SK-N-SH (cell line): ENCODE data around the gene SSTR5. TPM values are rescaled to one million over a fixed set of nuclear protein-coding genes. Genes with fewer than 3 reads are reported as not detected.

Experiments
- CTCF ChIA-PET: fragments of 300-600, 350-600 bp; formaldehyde crosslinking; extraction: SDS; loops from one replicate; lab custom pipeline; 2021; lab: Yijun Ruan, JAX
- POLR2A ChIA-PET: fragments of 350-600 bp; sonication (Branson Sonifier 250); formaldehyde crosslinking; extraction: SDS; loops from one replicate; lab custom pipeline; 2020; ENCODE audit warnings: antibody characterized with exemption, inconsistent platforms; lab: Yijun Ruan, JAX
- DNase-seq: peaks from one replicate; pipeline ENCODE4 v3.0.0; 2012
- H2AFZ ChIP-seq: fragments of 200-600 bp; sonication (generic); 2 replicates; pipeline ENCODE4 v1.8.1; 2016; ENCODE audit warnings: antibody characterized with exemption, mild to moderate bottlenecking, low read depth
- H3F3A ChIP-seq: fragments of 200-600 bp; sonication (generic); replicated peaks from 2 replicates; pipeline ENCODE3; 2016; ENCODE audit warnings: antibody characterized with exemption, mild to moderate bottlenecking; ENCODE audit not compliant: insufficient read depth
- H3K27ac ChIP-seq, 2 experiments: fragments of 200-500 bp in 1 of 2; fragments of 200-600 bp in 1 of 2; sonication (Bioruptor generic) in 1 of 2; sonication (generic), shearing (Covaris generic) in 1 of 2; 2 replicates each; pipeline versions ENCODE4 v1.5.1 to v1.6.1; 2014 to 2016; ENCODE audit warnings: low read depth in 2 of 2, inconsistent platforms in 1 of 2, low read length in 1 of 2, mild to moderate bottlenecking in 1 of 2, mixed read lengths in 1 of 2
- H3K27me3 ChIP-seq: fragments of 200-600 bp; sonication (generic), shearing (Covaris generic); 2 replicates; pipeline ENCODE4 v1.6.1; 2016; ENCODE audit warnings: mixed run types; ENCODE audit not compliant: insufficient read depth
- H3K36me3 ChIP-seq, 2 experiments: fragments of 200-500 bp in 1 of 2; fragments of 200-600 bp in 1 of 2; sonication (Bioruptor generic) in 1 of 2; sonication (generic) in 1 of 2; replicated peaks in 1 of 2; 2 replicates each; pipeline versions ENCODE3 to v1.5.1; 2014 to 2016; ENCODE audit warnings: low read length in 1 of 2, mild to moderate bottlenecking in 1 of 2; ENCODE audit not compliant: insufficient read depth in 2 of 2, control insufficient read depth in 1 of 2
- H3K4me1 ChIP-seq, 2 experiments: fragments of 200-500 bp in 1 of 2; fragments of 200-600 bp in 1 of 2; sonication (Bioruptor generic) in 1 of 2; sonication (generic), shearing (Covaris generic) in 1 of 2; 2 replicates each; pipeline versions ENCODE4 v1.5.1 to v1.6.1; 2014 to 2016; ENCODE audit warnings: low read depth in 1 of 2, low read length in 1 of 2, mixed run types in 1 of 2; ENCODE audit not compliant: insufficient read depth in 2 of 2, control insufficient read depth in 1 of 2
- H3K4me2 ChIP-seq: fragments of 200-600 bp; sonication (generic), shearing (Covaris generic); 2 replicates; pipeline ENCODE4 v1.6.1; 2017; ENCODE audit warnings: mixed run types
- H3K4me3 ChIP-seq, 2 experiments: fragments of 200-500 bp in 1 of 2; fragments of 200-600 bp in 1 of 2; sonication (Bioruptor generic) in 1 of 2; sonication (generic), shearing (Covaris generic) in 1 of 2; 2 replicates each; pipeline versions ENCODE4 v1.5.1 to v1.8.1; 2014 to 2016; ENCODE audit warnings: low read depth in 2 of 2, inconsistent platforms in 1 of 2, low read length in 1 of 2, mild to moderate bottlenecking in 1 of 2, mixed read lengths in 1 of 2, moderate library complexity in 1 of 2
- H3K79me2 ChIP-seq: fragments of 200-600 bp; sonication (generic); 2 replicates; pipeline ENCODE4 v1.8.1; 2017; ENCODE audit warnings: mild to moderate bottlenecking; ENCODE audit not compliant: insufficient read depth
- H3K9ac ChIP-seq: fragments of 200-600 bp; sonication (generic); 2 replicates; pipeline ENCODE4 v1.6.1; 2017; ENCODE audit warnings: mixed run types
- H3K9me2 ChIP-seq: fragments of 200-600 bp; sonication (generic); 2 replicates; pipeline ENCODE4 v1.6.1; 2017; ENCODE audit warnings: mixed run types
- H3K9me3 ChIP-seq: fragments of 200-600 bp; sonication (generic); 2 replicates; pipeline ENCODE4 v1.6.1; 2017; ENCODE audit warnings: mixed run types, mild to moderate bottlenecking, moderate library complexity
- H4K20me1 ChIP-seq: fragments of 200-600 bp; sonication (generic); 2 replicates; pipeline ENCODE4 v1.6.1; 2017; ENCODE audit warnings: mild to moderate bottlenecking, mixed run types; ENCODE audit not compliant: insufficient read depth
- EZH2phosphoT487 ChIP-seq: fragments of 200-600 bp; sonication (generic); IDR thresholded peaks from 2 replicates; pipeline ENCODE4 v1.6.1; 2017; ENCODE audit warnings: low read depth, mixed run types, mild to moderate bottlenecking, antibody characterized with exemption, moderate library complexity, borderline replicate concordance
- FOSL2 ChIP-seq: IDR thresholded peaks from 2 replicates; pipeline ENCODE4 v1.4.0; 2012; ENCODE audit warnings: low read depth, mild to moderate bottlenecking, moderate library complexity, borderline replicate concordance
- FOXM1 ChIP-seq: IDR thresholded peaks from 2 replicates; pipeline ENCODE4 v1.4.0; 2012; ENCODE audit warnings: low read depth, mild to moderate bottlenecking
- GATA2 ChIP-seq: sonication (generic); formaldehyde crosslinking; IDR thresholded peaks from 2 replicates; pipeline ENCODE4 v1.5.0; 2020; ENCODE audit warnings: mild to moderate bottlenecking, missing genetic modification reagents
- IRF3 ChIP-seq: fragments of 150-350 bp; IDR thresholded peaks from 2 replicates; pipeline ENCODE4 v1.6.1; 2016; ENCODE audit warnings: mild to moderate bottlenecking, low read depth, low read length
- MAX ChIP-seq: IDR thresholded peaks from 2 replicates; pipeline ENCODE4 v1.4.0; 2012; ENCODE audit warnings: low read depth
- MXI1 ChIP-seq: IDR thresholded peaks from 2 replicates; pipeline ENCODE4 v1.6.1; 2012; ENCODE audit warnings: mild to moderate bottlenecking, low read depth, low read length, improper control_type of control experiment
- RCOR1 ChIP-seq: fragments of 150-350 bp; IDR thresholded peaks from 2 replicates; pipeline ENCODE4 v1.6.1; 2017; ENCODE audit warnings: antibody characterized with exemption, low read length
- SIN3A ChIP-seq: IDR thresholded peaks from 2 replicates; pipeline ENCODE4 v1.6.1; 2012; ENCODE audit warnings: low read depth, mild to moderate bottlenecking, low read length, moderate library complexity, borderline replicate concordance
- SMC3 ChIP-seq: IDR thresholded peaks from 2 replicates; pipeline ENCODE4 v1.6.1; 2012; ENCODE audit warnings: low read depth, low read length, improper control_type of control experiment
- TCF12 ChIP-seq: IDR thresholded peaks from 2 replicates; pipeline ENCODE4 v1.4.0; 2012
- TEAD4 ChIP-seq: IDR thresholded peaks from 2 replicates; pipeline ENCODE4 v1.4.0; 2012; ENCODE audit warnings: mild to moderate bottlenecking, borderline replicate concordance; ENCODE audit not compliant: insufficient read depth
- YY1 ChIP-seq: IDR thresholded peaks from 2 replicates; pipeline ENCODE4 v1.4.0; 2012; ENCODE audit warnings: low read depth, mild to moderate bottlenecking
- ZBTB33 ChIP-seq: IDR thresholded peaks from 2 replicates; pipeline ENCODE4 v1.4.0; 2012; ENCODE audit warnings: low read depth, borderline replicate concordance
- WGBS: methylation state at CpG from one replicate; pipeline ENCODE4 v1.1.6; 2017; ENCODE audit warnings: low lambda C conversion rate; 5-methylcytosine and 5-hydroxymethylcytosine counted together
- polyA plus RNA-seq, 3 experiments: library from polyadenylated mRNA; depleted of rRNA; stranded (reverse); fragments of >200 nt; gene quantifications; 2 replicates each; pipeline ENCODE4 v1.2.3, GENCODE V29; 2012

SSTR5 gene
- polyA plus RNA-seq, 1 of the 3 experiments (the other 2 are of a cell fraction) = not detected

GRCh38 chr16:1088295-1089170, 16.0 kb downstream of the SSTR5 start:
- no peak overlapping the region for H3K4me3 ChIP-seq
- H2AFZ ChIP-seq = no peak overlapping the region
- H3K4me2 ChIP-seq = no peak overlapping the region
- H3K4me1 ChIP-seq = no peaks in the 10 kb centered on the region
- POLR2A ChIA-PET = no interaction called here
- TF ChIP-seq FOXM1 = no peak
- TF ChIP-seq TCF12 = no peak
- no peak for TF ChIP-seq SIN3A
- TF ChIP-seq FOSL2 = no peak
- TF ChIP-seq GATA2 (CRISPR knock-in tag) = no peak
- TF ChIP-seq MAX = no peak
- TF ChIP-seq YY1 = no peak
- TF ChIP-seq MXI1 = no peak
- no peak for TF ChIP-seq RCOR1
- no peak for TF ChIP-seq SMC3
- TF ChIP-seq ZBTB33 = no peak
- no peak for TF ChIP-seq TEAD4
- H3K27ac ChIP-seq = no peak overlapping the region
- H3K27me3 ChIP-seq = peaks cover 48% of the 10 kb centered on the region
- no peaks in the 10 kb centered on the region for H4K20me1 ChIP-seq
- 3% methylated on average over 32 of the region's 40 CpGs for WGBS
- CTCF ChIA-PET = no interaction called here
- H3K9me2 ChIP-seq = no peaks in the 10 kb centered on the region
- H3K9ac ChIP-seq = no peak overlapping the region
- no peaks in the 10 kb centered on the region for H3K9me3 ChIP-seq
- H3K79me2 ChIP-seq = no peaks in the 10 kb centered on the region
- DNase-seq = no peak
- no peaks in the 10 kb centered on the region for H3F3A ChIP-seq
- H3K36me3 ChIP-seq = no peaks in the 10 kb centered on the region

- H3K27ac ChIP-seq = no peak overlapping the region
- ChIA-PET POLR2A (no interaction called here), CTCF (no interaction called here)
- H3K9me3 ChIP-seq = no peaks in the 10 kb centered on the region
- no peaks in the 10 kb centered on the region for H3K9me2 ChIP-seq
- TF ChIP-seq FOSL2 (no peak), EZH2phosphoT487 (no peak), IRF3 (no peak)
- H3K36me3 ChIP-seq = no peaks in the 10 kb centered on the region
- no peak overlapping the region for H3K9ac ChIP-seq
- peaks cover 48% of the 10 kb centered on the region for H3K27me3 ChIP-seq
- no peaks in the 10 kb centered on the region for H3K4me1 ChIP-seq
- no peak for DNase-seq
- no peak overlapping the region for H3K4me2 ChIP-seq
- no peaks in the 10 kb centered on the region for H4K20me1 ChIP-seq
- peaks cover 3% of the 10 kb centered on the region for H3F3A ChIP-seq
- WGBS = 11% methylated on average over 12 of the region's 17 CpGs
- H2AFZ ChIP-seq = no peak overlapping the region
- H3K79me2 ChIP-seq = no peaks in the 10 kb centered on the region
- no peak overlapping the region for H3K4me3 ChIP-seq
Measured at GRCh38 chr16:1089439-1089821, 16.9 kb downstream of the SSTR5 start.
